Spleen (tissue), 11 donors: Measurements from ENCODE around the gene TM9SF4. TPM values are rescaled to one million over a fixed set of nuclear protein-coding genes. Genes with fewer than 3 reads are reported as not detected.

Experiments used
- DNase-seq: peaks from one replicate; pipeline ENCODE4 v3.0.0-alpha.2; 2020
- H3K27ac ChIP-seq, 8 donors: fragments of 200-600 bp; sonication (generic) in 7 of 8; 1 replicate in 4 of 8; 2 replicates in 4 of 8; pipeline versions ENCODE4 v1.5.0 to v1.8.0; 2016 to 2021; ENCODE audit warnings: inconsistent platforms in 4 of 8, mild to moderate bottlenecking in 4 of 8, moderate library complexity in 1 of 8
- H3K27me3 ChIP-seq, 7 donors: fragments of 200-600 bp; sonication (generic) in 6 of 7; replicated peaks in 1 of 7; 1 replicate in 4 of 7; 2 replicates in 3 of 7; pipeline versions ENCODE4 v1.5.0 to v1.8.0; 2016 to 2021; ENCODE audit warnings: inconsistent platforms in 3 of 7, mild to moderate bottlenecking in 1 of 7
- H3K36me3 ChIP-seq, 6 donors: fragments of 200-600 bp; sonication (generic) in 5 of 6; 1 replicate in 4 of 6; 2 replicates in 2 of 6; pipeline versions ENCODE4 v1.5.0 to v1.8.0; 2016 to 2021; ENCODE audit warnings: inconsistent platforms in 2 of 6
- H3K4me1 ChIP-seq, 6 donors: fragments of 200-600 bp; sonication (generic) in 5 of 6; 1 replicate in 3 of 6; 2 replicates in 3 of 6; pipeline versions ENCODE4 v1.5.0 to v1.8.0; 2016 to 2021; ENCODE audit warnings: inconsistent platforms in 3 of 6
- H3K4me3 ChIP-seq, 8 donors: fragments of 200-600 bp; sonication (generic) in 7 of 8; 1 replicate in 4 of 8; 2 replicates in 4 of 8; pipeline versions ENCODE4 v1.5.0 to v1.8.0; 2016 to 2021; ENCODE audit warnings: inconsistent platforms in 4 of 8, mild to moderate bottlenecking in 4 of 8, moderate library complexity in 2 of 8
- H3K9me3 ChIP-seq, 8 donors: fragments of 200-600 bp; sonication (generic) in 7 of 8; 1 replicate in 4 of 8; 2 replicates in 4 of 8; pipeline versions ENCODE4 v1.5.0 to v1.8.0; 2016 to 2021; ENCODE audit warnings: inconsistent platforms in 4 of 8
- POLR2A ChIP-seq, 3 donors: fragments of 450-650 bp; IDR thresholded peaks; one replicate each; pipeline ENCODE4 v1.5.1; 2017; ENCODE audit warnings: antibody characterized with exemption in 3 of 3, mild to moderate bottlenecking in 1 of 3
- POLR2AphosphoS5 ChIP-seq, 3 donors: sonication (generic); formaldehyde crosslinking; IDR thresholded peaks; one replicate each; pipeline ENCODE4 v1.5.1; 2017; ENCODE audit warnings: antibody characterized with exemption in 3 of 3
- WGBS, 5 donors: extraction: QIAGEN DNeasy Blood & Tissue Kit in 3 of 5; methylation state at CpG; one replicate each; pipeline versions ENCODE4 v1.1.5 to v1.1.7; 2013 to 2018; 5-methylcytosine and 5-hydroxymethylcytosine counted together
- intact Hi-C: fragments of 100-400 bp; cut with DNase I; formaldehyde crosslinking; loops from one replicate; pipeline ENCODE4 v1.15.0; 2023; ENCODE audit warnings: low total_unique reads
- polyA plus RNA-seq, 3 donors: library from polyadenylated mRNA; stranded (reverse); fragments of 200-250 nt; gene quantifications; one replicate each; pipeline ENCODE4 v1.2.1, GENCODE V29; 2013
- total RNA-seq, 7 donors: library from RNA; depleted of rRNA in 3 of 7; stranded (reverse); fragments of >200 nt in 3 of 7; fragmentation: NEBNext Ultra II Directional in 4 of 7; extraction: Animal tissue kit (Norgen Biotek cat#: 25700) in 4 of 7; gene quantifications; one replicate each; pipeline versions ENCODE4 v1.1.0 to v1.2.1, GENCODE V29; 2016 to 2021
- TF ChIP-seq, protein P1 (sequence below), 11 experiments: fragments of 200-600 bp in 7 of 11; fragments of 450-650 bp in 4 of 11; sonication (generic) in 4 of 11; IDR thresholded peaks in 8 of 11; conservative IDR thresholded peaks in 3 of 11; 1 replicate in 7 of 11; 2 replicates in 4 of 11; pipeline versions ENCODE4 v1.4.0 to v1.8.0; 2016 to 2021; ENCODE audit warnings: antibody characterized with exemption in 11 of 11, inconsistent platforms in 4 of 11, mild to moderate bottlenecking in 1 of 11
- donor health status: healthy with polysubstance abuse.
- donor health status: DM: no; HTN: no; CAD: no; lungs with moderate emphysema.
- donor health status: DM: no; HTN: no; CAD: no.
- donor health status: Bipolar disorder and iron deficiency.
- donor health status: healthy.
- donor health status: DM: no; HTN: no; CAD: no.
- donor health status: DM: yes; HTN: yes; CAD: no.

TM9SF4 gene
- total and polyA plus RNA-seq, 10 donors, result 12.0 to 58.3 (median 41.0) TPM

DNA sequence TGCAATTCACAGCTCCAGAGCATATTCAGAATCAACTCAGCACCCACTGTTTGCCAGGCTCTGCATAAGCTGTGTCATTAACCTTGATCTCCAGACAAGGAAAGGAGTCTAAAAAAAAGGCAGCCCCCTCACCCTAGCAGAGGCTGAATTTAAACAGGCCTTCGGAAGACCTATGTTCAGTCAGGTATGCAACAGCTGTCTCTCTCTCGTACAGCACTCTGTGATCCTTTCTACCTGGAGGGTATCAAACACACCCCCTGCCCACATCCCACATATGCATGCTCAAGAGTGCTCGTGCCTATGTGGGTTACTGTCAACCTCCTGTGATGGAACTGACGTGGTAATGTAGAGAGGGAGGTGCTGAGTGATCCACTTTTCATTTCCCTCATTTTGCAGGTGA is 89.5 kb downstream of the TM9SF4 start:
- Histone ChIP-seq H3K9me3 (no peaks in the 10 kb centered on the region), H3K27ac (no peak overlapping the region), H3K4me1 (peaks cover 2 to 52% (median 33%) of the 10 kb centered on the region in 6 donors), H3K36me3 (peaks cover 0 to 95% (median 67%) of the 10 kb centered on the region in 6 donors), H3K4me3 (no peak overlapping the region), H3K27me3 (no peaks in the 10 kb centered on the region)
- DNase-seq, result no peak
- TF ChIP-seq POLR2A (IDR thresholded peaks at IDR 0.05), result no peak
- TF ChIP-seq, protein P1, sequence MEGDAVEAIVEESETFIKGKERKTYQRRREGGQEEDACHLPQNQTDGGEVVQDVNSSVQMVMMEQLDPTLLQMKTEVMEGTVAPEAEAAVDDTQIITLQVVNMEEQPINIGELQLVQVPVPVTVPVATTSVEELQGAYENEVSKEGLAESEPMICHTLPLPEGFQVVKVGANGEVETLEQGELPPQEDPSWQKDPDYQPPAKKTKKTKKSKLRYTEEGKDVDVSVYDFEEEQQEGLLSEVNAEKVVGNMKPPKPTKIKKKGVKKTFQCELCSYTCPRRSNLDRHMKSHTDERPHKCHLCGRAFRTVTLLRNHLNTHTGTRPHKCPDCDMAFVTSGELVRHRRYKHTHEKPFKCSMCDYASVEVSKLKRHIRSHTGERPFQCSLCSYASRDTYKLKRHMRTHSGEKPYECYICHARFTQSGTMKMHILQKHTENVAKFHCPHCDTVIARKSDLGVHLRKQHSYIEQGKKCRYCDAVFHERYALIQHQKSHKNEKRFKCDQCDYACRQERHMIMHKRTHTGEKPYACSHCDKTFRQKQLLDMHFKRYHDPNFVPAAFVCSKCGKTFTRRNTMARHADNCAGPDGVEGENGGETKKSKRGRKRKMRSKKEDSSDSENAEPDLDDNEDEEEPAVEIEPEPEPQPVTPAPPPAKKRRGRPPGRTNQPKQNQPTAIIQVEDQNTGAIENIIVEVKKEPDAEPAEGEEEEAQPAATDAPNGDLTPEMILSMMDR (IDR thresholded peaks at IDR 0.05 in 8 of 11, conservative IDR thresholded peaks at IDR 0.05 in 3 of 11), result no peak
- TF ChIP-seq POLR2AphosphoS5 (IDR thresholded peaks at IDR 0.05), result no peak
- 84 to 87% (median 86%) methylated on average over 4 of the region's 4 CpGs for WGBS, 5 donors
- intact Hi-C loops, result no loop called here

DNA sequence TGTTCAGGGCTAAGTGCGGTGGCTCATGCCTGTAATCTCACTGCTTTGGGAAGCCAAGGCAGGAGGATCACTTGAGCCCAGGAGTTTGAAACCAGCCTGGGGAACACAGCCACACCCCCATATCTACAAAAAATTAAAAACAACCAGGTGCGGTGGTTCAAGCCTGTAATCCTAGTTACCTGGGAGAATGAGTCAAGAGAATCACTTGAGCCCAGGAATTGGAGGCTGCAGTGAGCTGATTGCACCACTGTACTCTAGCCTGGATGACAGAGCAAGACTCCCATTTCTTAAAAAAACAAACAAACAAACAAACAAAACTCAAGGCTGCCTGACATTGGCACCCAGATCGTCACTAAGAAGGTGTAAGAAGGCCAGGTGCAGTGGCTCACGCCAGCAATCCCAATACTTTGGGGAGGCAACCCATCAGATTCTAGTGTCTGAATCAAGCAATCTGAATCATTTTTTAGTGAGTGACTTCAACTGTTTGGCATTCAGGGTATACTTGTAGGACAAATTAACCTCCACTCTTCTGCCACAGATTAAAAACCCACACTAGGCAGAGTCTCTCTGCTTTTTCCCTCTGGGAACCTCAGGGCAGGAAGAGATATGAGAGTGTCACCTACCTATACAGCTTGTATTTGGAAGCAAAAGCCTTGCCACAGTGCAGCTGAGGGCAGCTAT is 91.9 kb downstream of the TM9SF4 start:
- H3K36me3 ChIP-seq, result peaks cover 0 to 71% (median 47%) of the 10 kb centered on the region in 6 donors
- no peak for DNase-seq
- peaks cover 21 to 75% (median 56%) of the 10 kb centered on the region in 6 donors for H3K4me1 ChIP-seq

DNA sequence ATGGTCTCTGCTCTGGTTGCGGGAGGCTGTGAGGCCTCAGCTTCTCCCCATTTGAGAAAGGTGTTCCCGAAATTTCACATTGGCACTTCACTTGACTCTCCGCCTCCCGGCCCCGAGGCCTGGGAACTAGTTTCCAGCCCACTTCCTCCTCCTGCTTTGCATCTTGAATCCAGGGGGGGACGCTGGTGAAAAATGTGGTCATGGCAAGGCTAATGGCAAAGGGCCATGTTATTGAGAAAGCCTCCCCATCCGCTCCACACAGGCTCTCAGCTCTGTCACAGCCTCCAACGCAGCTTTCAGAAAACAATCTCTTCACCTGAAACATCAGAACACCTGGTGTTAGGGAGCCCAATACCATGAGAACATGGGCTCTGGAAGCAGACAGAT is 92.5 kb downstream of the TM9SF4 start:
- no peak overlapping the region for H3K4me3 ChIP-seq
- H3K9me3 ChIP-seq, result no peaks in the 10 kb centered on the region
- peaks cover 26 to 80% (median 61%) of the 10 kb centered on the region in 6 donors for H3K4me1 ChIP-seq
- no peaks in the 10 kb centered on the region for H3K27me3 ChIP-seq
- intact Hi-C loops, result no loop called here
- 47 to 83% (median 58%) methylated on average over 8 of the region's 8 CpGs for WGBS, 5 donors
- TF ChIP-seq POLR2AphosphoS5 (IDR thresholded peaks at IDR 0.05) (no peak), POLR2A (IDR thresholded peaks at IDR 0.05) (no peak)
- TF ChIP-seq, protein P1 (IDR thresholded peaks at IDR 0.05 in 8 of 11, conservative IDR thresholded peaks at IDR 0.05 in 3 of 11), result no peak
- H3K27ac ChIP-seq, result peak overlapping the region in 3 of 8 donors; percentile 8 to 21 (median 15)
- H3K36me3 ChIP-seq, result peaks cover 0 to 65% (median 42%) of the 10 kb centered on the region in 6 donors
- DNase-seq, result no peak

More for the DNA sequence above, 91.9 kb downstream of the TM9SF4 start:
- TF ChIP-seq POLR2A (IDR thresholded peaks at IDR 0.05) (no peak), POLR2AphosphoS5 (IDR thresholded peaks at IDR 0.05) (no peak)
- TF ChIP-seq, protein P1 (IDR thresholded peaks at IDR 0.05 in 8 of 11, conservative IDR thresholded peaks at IDR 0.05 in 3 of 11), result no peak
- WGBS, 5 donors, result 86 to 96% (median 95%) methylated on average over 4 of the region's 4 CpGs
- peak overlapping the region in 3 of 8 donors; percentile 8 to 21 (median 15) for H3K27ac ChIP-seq
- H3K27me3 ChIP-seq, result no peaks in the 10 kb centered on the region
- H3K4me3 ChIP-seq, result no peak overlapping the region
- H3K9me3 ChIP-seq, result no peaks in the 10 kb centered on the region
- intact Hi-C loops, result no loop called here

DNA sequence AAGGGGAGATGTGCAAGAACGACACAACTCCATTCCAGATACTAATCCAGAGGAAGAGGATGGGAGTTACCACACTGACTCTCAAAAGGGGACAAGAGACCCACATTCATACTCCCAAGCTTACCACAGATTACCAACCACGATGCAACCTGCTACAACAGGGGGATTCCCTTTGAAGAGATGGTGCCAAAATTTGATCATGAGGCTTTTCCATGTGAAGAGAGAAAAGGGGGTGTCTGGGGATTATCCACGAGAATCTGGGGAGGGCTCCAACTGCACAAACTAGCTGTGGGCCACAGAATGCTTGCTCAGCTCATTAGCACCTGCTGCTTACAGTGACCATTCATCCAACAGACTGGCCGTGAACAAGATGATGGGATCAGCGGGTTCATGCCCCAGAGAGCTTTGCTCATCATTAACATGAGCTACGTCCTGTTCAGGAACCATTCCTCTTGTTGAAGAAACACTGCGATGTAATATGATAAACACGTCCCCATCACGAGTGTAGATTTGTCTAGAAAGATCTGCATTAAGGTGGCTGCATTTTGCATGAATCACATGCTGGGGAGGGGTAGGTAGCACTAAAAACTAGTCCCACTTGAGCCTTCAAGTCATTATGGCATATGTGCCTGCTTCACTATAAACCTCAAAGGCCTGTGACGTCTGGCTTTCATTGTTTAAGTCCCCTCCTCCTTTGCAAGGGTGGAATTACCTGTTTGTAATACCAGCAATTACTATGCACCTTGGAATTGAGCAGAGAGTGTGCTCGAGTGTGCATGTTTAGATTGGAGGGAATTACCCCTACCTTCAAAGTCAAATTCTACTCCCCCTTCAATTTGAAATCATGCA is 94.1 kb downstream of the TM9SF4 start:
- Histone ChIP-seq H3K27ac (peak overlapping the region in 2 of 8 donors; percentile 89 to 95), H3K27me3 (no peaks in the 10 kb centered on the region), H3K36me3 (peaks cover 0 to 49% (median 30%) of the 10 kb centered on the region in 6 donors), H3K9me3 (no peaks in the 10 kb centered on the region), H3K4me1 (peaks cover 33 to 89% (median 67%) of the 10 kb centered on the region in 6 donors), H3K4me3 (no peak overlapping the region)
- TF ChIP-seq POLR2A (IDR thresholded peaks at IDR 0.05), result no peak
- no peak for TF ChIP-seq POLR2AphosphoS5 (IDR thresholded peaks at IDR 0.05)
- TF ChIP-seq, protein P1 (IDR thresholded peaks at IDR 0.05 in 8 of 11, conservative IDR thresholded peaks at IDR 0.05 in 3 of 11), result no peak
- DNase-seq, result no peak
- 65 to 81% (median 73%) methylated on average over 11 of the region's 11 CpGs for WGBS, 5 donors
- intact Hi-C loops, result no loop called here
